Left cardiac atrium (tissue), 4 donors: ENCODE data around the gene PIF1. TPM values are rescaled to one million over a fixed set of nuclear protein-coding genes. Genes with fewer than 3 reads are reported as not detected.
"Not testable (repeated sequence)": the region's sequence is repeated elsewhere in the genome, so short reads cannot be mapped to it uniquely, and the experiment has no call there.

Experiments
- ATAC-seq, 2 donors: fragments of 200-7000 bp; cut with Tn5 transposase; one replicate each; pipeline ENCODE4 v1.9.1; 2020; ENCODE audit warnings: mild to moderate bottlenecking in 2 of 2, moderate library complexity in 2 of 2
- DNase-seq: peaks from one replicate; pipeline ENCODE4 v3.0.0-alpha.2; 2020
- intact Hi-C, 2 donors: fragments of 100-400 bp; cut with DNase I; formaldehyde crosslinking; loops; one replicate each; pipeline versions ENCODE4 v1.14.1 to v1.15.1; 2022 to 2023
- total RNA-seq, 2 donors: library from RNA; stranded (reverse); fragmentation: NEBNext Ultra II Directional; extraction: Animal tissue kit (Norgen Biotek cat#: 25700); gene quantifications; one replicate each; pipeline ENCODE4 v1.2.1, GENCODE V29; 2021
- donor health status: DM: no; HTN: yes; CAD: no.
- donor health status: DM: no; HTN: yes; CAD: no; lungs with severe emphysema.
- donor health status: DM: yes; HTN: yes; CAD: no.
- donor health status: Dilated cardiomyopathy.

The PIF1 gene
- total RNA-seq, 2 donors from 2014 or later, result 0.47 to 0.94 TPM

DNA sequence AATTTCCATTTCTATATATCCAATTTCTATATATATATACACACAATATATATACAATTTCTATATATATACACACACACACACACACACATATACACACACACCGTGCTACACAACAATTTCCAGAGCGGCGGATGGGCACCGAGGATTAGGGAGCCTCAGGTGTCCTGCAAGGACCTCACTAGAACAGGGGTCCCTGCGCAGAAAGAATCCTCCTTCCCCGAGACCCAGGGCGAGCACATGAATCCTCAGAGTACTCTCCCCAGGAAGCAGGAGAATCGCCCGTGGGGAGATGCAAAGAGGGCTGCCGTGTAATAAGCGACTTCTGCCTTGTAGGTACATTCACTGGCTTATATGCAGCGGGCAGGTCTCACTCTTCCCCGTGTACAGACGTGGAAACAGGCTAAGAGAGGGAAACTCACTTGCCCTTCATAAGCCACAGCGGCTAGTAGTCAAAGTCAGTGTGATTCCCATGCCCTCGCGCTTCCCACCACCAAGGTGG, 467 bp downstream of the PIF1 start:
- intact Hi-C loops, result no loop called here
- no peak for DNase-seq
- ATAC-seq, result no peak

DNA sequence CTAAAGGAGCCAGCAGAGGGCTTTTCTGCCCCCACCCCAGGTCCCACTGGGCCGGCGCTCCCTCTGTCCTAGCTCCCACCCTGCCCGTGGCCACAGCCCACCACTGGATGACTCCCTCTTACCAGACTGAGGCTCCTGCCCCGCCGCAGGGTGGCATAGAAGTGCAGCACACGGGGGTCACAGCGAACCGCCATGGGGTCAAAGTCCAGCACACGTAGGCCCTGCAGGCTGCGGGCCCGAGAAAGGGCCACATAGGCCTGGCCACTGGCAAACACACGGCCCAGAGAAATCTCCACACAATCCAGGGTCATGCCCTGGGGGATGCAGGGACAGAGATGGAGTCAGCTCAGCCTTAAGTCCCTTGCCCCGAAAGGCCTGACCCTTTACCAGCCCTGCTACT, 9.0 kb downstream of the PIF1 start:
- intact Hi-C loops, result no loop called here
- no peak for DNase-seq
- no peak for ATAC-seq

DNA sequence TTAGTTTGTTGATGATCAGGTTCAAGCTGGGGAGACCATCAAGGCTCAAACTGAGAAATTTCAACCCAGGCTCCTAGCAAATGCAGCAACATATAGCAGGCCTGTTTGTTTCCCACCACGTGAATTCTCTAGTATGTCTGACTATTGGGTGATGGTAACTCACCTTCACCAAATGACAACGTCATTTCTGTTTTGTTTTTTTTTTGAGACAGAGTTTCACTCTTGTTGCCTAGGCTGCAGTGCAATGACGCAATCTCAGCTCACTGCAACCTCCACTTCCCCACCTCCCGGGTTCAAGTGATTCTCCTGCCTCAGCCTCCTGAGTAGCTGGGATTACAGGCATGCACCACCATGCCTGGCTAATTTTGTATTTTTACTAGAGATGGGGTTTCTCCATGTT, 10.5 kb downstream of the PIF1 start:
- intact Hi-C loops, result loop anchor here in 1 of 2 donors (5.0 kb wide), 1 partner anchor 83 kb away; no protein-coding TSS in a partner anchor
- not testable (repeated sequence) for ATAC-seq, DNase-seq

DNA sequence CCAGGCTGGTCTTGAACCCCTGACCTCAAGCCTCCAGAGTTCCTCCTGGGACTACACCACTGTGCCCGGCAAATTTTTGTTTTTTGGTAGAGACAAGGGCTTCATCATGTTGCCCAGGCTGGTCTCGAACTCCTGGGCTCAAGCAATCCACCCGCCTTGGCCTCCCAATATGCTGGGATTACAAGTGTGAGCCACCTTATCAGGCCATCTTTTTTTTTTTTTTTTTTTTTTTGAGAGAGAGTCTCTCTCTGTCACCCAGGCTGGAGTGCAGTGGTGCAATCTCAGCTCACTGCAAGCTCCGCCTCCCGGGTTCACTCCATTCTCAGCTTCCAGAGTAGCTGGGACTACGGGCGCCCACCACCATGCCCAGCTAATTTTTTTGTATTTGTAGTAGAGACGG, 11.2 kb downstream of the PIF1 start:
- intact Hi-C loops, result loop anchor here in 1 of 2 donors (5.0 kb wide), 1 partner anchor 82 kb away; no protein-coding TSS in a partner anchor
- not testable (repeated sequence) for ATAC-seq, DNase-seq

DNA sequence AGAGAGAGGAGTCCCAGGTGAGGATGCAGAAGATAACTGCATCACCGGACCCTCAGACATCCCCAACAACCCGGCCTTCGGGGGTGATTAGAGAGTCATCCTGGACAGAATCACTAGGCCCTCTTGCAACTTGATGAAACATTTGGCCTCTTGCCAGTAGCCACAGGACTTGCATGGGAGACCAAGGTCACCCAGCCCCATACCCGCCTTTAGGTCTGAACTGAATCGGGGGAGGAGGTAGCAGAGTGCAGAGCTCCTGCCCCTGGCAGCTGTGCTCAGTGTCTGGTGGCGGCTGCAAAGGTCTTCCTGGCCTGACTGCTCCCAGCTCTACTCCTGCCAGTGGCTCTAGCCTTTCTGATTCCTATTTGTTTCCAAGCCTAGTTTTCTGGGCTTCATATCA, 12.4 kb downstream of the PIF1 start:
- intact Hi-C loops, result loop anchor here in 1 of 2 donors (5.0 kb wide), 1 partner anchor 81 kb away; no protein-coding TSS in a partner anchor
- peak; percentile 29 to 47 for ATAC-seq
- no peak for DNase-seq

DNA sequence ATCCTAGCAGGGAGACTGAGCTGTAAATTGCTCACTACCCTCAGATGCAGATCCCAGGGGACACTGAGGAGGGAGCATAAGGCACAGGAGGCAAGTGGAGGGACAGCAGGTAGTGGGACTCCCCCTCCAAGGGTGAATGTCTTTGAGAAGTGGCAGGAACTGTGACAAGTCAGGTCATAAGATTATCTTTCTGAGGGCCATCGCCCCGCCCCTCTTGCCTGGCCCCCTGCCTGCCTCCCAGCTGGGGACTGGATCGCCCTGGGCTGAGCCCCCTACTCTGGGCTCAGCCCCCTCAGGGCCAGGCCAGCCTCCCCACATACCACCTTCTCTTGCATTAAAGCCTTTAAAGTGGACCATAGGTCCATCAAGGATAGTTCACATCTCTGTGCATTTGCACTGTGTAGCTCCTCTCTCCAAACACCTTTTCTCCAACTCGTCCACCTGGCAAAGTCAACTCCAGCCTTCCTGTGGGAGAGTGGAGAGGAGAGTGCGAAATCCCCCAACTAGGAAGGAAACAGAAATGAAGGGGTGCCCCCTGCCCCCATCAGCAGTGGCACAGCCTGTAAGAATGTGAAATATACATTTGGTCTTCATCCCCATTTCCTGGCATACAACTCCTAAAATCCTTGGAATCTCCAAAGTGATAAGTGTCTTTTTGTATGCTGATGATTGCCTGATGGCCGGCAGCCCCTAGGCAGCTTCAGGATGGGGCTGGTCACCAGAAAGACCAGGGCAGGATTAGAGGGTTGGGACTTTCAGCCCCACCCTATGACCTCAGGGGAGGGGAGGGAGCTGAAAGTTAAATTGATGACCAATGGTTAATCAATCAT, 14.7 kb downstream of the PIF1 start:
- DNase-seq, result no peak
- intact Hi-C loops, result loop anchor here (2.0 to 5.0 kb wide), 2 partner anchors 78 kb away; no protein-coding TSS in a partner anchor
- ATAC-seq, result no peak

DNA sequence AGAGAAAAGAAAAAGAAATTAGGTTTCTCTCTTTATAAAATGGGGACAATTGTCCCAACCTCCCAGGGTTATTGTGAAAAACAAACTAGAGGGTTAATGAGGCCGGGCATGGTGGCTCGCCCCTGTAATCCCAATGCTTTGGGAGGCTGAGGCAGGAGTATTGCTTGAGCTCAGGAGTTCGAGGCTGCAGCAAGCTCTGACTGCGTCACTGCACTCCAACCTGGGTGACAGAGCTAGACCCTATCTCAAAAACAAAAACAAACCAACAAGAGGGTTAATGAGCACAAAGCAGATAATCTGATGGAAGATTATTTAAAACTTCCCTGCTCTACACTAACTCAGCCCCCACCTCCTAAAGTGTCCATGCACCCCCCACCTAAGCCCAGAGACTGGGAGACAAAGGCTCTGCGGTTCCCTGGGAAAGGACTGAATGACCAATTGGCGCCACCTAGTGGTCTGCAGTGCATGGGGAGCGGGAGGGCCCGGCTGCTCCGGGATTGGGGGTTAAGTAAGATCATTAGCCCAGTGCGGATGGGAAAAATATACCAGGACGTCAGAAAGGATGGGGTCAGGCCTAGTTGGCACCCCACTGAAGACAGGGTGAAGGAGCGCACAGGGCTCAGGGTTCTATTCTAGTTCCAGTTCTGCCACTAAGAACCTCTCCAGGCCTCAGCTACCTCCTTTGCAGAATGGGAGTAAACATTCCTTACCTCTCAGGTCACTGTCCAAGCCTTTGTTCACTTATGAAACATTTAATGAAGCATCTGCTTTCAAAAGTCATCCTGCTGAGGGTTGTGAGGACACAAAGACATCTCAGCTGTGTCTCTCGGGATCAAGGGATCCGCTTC, 15.6 kb downstream of the PIF1 start:
- DNase-seq (peak; percentile 87), ATAC-seq (peak; percentile 82 to 85)
- intact Hi-C loops, result loop anchor here (2.0 to 5.0 kb wide), 3 partner anchors 77 to 123 kb away; no protein-coding TSS in a partner anchor

DNA sequence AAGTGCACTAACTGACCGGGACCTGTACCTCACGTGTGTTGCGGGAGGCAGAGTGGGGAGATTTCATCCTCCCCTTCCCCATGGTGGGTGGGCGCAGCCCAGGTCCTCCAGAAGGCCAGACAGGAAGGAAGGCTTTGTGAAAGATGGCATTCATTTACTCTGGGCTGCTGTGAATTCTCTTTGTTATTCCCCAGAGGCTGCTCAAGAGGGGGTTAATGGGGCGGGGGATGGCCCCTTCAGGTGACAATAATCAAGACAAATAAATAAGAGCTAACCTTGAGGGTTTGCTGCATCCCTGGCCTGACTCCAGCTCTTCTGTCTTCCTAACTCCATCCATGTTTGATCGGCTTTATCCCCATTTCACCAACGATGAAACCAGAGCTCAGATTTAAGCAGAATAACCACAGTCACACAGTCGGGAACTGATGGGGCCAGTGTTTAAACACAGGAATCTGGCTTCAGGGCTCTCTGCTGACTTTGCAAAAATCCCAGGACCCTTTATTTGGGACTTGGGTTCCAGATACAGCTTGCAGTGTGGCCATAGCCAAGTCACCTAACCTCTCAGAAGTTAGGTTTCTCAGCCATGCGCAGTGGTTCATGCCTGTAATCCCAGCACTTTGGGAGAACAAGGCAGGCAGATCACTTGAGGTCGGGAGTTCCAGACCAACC, 16.5 kb downstream of the PIF1 start:
- DNase-seq (no peak), ATAC-seq (no peak)
- intact Hi-C loops, result loop anchor here in 1 of 2 donors (5.0 kb wide), 1 partner anchor 122 kb away; no protein-coding TSS in a partner anchor

DNA sequence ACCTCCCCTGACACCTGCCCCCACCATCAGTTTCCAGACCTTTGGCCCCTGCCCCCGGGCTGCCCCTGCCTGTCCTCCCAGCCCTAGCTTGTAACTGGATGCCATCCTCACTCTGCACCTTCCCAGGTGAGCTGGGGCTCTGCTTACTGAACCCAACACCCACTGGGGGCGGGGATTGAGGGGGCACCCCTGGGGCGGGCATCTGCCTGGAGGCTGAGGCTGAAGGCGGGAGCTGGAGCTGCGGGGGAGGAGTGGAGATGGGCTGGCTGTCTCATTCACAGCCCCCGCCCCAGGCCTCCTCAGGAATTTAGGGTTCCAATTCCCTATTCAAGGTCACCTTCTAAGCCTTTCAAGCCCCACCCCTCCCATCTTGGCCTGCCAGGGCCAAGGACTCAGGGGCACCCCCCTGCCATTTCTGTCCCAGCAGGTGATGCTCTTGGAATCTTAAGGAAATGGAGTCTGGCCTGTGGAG, 17.7 kb downstream of the PIF1 start:
- intact Hi-C loops, result loop anchor here in 1 of 2 donors (5.0 kb wide), 1 partner anchor 120 kb away; no protein-coding TSS in a partner anchor
- ATAC-seq (no peak), DNase-seq (no peak)

DNA sequence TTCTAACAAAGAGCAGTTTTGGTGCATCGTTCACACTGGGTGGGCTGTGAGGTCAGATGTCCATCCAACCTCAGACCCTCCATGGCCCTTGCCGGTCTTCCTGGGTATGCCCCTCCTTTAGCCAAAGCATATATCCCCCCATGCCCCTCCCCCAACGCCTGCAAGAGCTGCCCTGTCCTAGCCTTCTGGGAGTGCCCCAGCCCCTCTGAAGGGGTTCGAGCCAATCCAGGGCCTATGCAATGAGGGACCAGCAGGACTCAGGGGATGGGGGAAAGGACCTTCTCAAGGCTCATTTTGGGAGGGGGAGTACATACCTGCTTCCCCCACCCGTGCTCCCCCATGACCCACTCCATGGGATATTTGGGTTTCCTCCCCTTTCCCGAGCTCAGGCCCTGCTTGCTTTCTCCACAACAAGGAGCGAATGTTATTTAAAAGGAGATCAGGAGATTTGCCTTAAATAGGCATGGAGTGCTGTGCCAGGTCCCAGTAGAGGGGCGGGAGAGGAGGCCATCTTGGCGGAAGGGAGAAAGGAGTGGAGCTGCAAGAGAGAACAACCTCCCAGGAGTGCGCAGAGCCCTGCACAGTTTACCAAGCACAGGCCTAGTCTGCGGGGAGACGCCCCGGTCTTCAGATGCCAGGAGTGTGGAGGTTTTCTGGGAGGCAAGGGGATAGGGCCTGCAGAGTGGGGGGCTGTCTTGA, 18.2 kb downstream of the PIF1 start:
- DNase-seq (no peak), ATAC-seq (peak in 1 of 2 donors; percentile 35)
- intact Hi-C loops, result loop anchor here in 1 of 2 donors (5.0 kb wide), 1 partner anchor 120 kb away; no protein-coding TSS in a partner anchor

DNA sequence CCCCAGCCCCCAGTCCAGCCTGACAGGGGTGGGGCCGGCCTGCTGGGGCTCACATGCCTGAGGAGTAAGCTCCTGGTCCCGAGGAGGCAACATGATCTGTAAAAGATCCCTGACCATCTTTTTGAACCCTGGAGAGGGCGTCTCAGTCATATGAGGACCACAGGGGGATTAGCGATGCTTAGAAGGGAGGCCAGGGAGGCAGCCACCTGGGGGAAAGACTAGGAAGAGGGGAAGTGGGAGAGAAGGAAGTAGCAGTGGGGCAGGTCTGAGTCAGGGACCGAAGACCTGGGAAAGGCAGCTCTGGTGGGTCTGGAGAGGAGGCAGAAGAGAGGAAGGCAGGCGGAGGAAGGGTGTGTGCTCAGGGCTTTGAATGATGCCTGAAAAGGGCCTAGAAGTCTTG, 18.9 kb downstream of the PIF1 start:
- intact Hi-C loops, result loop anchor here in 1 of 2 donors (5.0 kb wide), 1 partner anchor 119 kb away; no protein-coding TSS in a partner anchor
- ATAC-seq (no peak), DNase-seq (no peak)

DNA sequence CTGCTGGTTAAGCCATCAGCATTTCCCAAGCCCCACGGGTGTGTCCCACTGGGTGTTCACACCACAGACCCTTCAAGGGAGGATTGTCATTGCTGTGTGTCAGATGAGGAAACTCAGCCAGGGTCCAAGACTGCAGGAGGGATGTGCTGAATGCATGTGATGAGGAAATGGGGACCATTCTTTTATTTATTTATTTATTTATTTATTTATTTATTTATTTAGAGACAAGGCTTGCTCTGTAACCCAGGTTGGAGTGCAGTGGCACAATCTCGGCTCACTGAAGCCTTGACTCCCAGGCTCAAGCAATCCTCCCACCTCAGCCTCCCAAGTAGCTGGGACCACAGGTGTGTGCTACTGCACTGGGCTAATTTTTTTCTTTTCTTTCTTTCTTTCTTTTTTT, 20.8 kb downstream of the PIF1 start:
- no peak for DNase-seq
- ATAC-seq, result no peak
- intact Hi-C loops, result loop anchor here in 1 of 2 donors (5.0 kb wide), 1 partner anchor 117 kb away; no protein-coding TSS in a partner anchor

DNA sequence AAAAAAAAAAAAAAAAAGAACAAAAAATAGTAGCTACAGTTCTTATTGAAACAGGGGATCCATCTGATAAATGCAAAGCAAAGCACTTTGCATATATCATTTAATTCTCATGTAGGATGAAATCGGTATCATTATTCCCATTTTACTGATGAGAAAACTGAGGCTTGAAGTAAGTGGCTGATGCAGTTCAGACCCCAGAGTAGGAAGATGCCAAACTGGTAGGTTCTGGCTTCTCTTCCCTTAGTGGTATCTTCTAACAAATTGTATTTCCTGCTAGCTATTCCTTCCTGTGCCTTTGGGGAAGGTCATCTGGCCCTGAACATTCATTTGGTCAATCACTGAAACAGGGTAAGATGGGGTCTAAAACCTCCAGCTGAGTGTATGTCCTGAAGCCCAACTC, 21.9 kb downstream of the PIF1 start:
- DNase-seq (no peak), ATAC-seq (no peak)
- intact Hi-C loops, result no loop called here

DNA sequence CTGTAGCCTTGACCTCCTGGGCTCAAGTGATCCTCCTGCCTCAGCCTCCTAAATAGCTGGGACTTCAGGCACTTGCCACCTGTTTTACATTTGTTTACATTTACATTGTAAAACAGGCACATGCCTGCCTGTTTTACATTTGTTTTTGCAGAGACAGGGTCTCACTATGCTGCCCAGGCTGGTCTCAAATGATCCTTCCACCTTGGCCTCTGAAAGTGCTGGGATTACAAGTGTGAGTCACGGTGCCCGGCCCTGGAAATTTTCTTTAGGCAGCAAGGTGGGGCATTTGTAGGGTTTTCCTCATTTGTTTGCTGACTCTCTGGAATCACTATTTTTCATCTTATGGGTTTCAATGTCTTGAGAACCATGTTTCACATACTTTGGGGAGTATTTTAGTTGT, 25.0 kb downstream of the PIF1 start:
- no peak for DNase-seq
- no peak for ATAC-seq
- intact Hi-C loops, result no loop called here

DNA sequence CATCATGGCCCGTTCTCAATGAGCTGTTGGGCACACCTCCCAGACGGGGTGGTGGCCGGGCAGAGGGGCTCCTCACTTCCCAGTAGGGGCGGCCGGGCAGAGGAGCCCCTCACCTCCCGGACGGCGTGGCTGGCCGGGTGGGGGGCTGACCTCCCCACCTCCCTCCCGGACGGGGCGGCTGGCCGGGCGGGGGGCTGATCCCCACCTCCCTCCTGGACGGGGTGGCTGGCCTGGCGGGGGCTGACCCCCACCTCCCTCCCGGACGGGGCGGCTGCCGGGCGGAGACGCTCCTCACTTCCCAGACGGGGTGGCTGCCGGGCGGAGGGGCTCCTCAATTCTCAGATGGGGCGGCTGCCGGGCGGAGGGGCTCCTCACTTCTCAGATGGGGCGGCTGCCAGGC, 26.5 kb downstream of the PIF1 start:
- ATAC-seq, DNase-seq, intact Hi-C loops: not testable (repeated sequence)

DNA sequence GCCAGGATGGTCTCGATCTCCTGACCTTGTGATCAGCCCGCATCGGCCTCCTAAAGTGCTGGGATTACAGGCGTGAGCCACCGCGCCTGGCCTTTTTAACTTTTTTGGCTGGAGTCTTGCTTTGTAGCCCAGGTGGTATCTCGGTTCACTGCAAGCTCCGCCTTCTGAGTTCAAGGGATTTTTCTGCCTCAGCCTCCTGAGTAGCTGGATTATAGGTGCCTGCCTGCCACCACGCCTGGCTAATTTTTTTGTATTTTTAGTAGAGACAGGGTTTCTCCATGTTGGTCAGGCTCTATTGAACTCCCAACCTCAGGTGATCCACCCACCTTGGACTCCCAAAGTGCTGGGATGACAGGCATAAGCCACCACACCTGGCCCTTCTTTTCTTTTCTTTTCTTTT, 29.5 kb downstream of the PIF1 start:
- ATAC-seq, DNase-seq, intact Hi-C loops: not testable (repeated sequence)

DNA sequence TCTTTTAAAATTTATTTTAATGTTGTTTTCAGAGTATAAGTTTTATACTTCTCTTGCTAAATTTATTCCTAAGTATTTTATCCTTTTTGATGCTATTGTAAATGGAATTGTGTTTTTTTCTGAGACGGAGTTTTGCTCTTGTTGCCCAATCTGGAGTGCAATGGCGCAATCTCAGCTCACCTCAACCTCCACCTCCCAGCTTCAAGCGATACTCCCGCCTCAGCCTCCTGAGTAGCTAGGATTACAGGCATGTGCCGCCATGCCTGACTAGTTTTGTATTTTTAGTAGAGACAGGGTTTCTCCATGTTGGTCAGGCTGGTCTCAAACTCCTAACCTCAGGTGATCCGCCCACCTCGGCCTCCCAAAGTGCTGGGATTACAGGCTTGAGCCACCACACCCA, 30.1 kb downstream of the PIF1 start:
- intact Hi-C loops, DNase-seq, ATAC-seq: not testable (repeated sequence)

DNA sequence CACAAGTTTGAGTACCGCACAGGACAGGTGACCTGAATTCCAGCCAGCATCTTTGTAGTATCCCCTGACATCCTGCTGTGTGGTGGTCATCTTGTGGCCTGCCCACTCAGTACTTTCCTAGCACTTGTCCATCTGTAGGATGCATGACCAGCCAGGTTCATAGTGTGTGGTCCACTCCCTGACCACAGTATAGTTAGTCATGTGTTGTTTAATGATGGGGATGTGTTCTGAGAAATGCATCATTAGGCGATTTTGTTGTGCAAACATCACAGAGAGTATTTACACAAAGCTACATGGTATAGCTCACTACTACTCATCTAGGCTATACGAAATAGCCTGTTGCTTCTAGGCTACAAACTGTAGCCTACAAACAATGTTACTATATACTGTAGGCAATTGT, 33.2 kb downstream of the PIF1 start:
- DNase-seq (no peak), ATAC-seq (no peak)
- intact Hi-C loops, result no loop called here
